WTC11 (cell line): Measurements from ENCODE around the gene TRAF3IP3.

Experiments used
- FOXP1 ChIP-seq: sonication (generic); formaldehyde crosslinking; IDR thresholded peaks from 2 replicates; pipeline ENCODE4 v1.8.0; 2022; ENCODE audit warnings: missing genetic modification reagents, mild to moderate bottlenecking, moderate library complexity, borderline replicate concordance
- KAT7 ChIP-seq: sonication (generic); formaldehyde crosslinking; IDR thresholded peaks from 2 replicates; pipeline ENCODE4 v1.8.1; 2023; ENCODE audit warnings: missing genetic modification reagents, mild to moderate bottlenecking, borderline replicate concordance
- TF ChIP-seq, protein P1 (sequence below): fragments of 200-600 bp; IDR thresholded peaks from 2 replicates; pipeline ENCODE4 v1.8.0; 2022; ENCODE audit warnings: antibody characterized with exemption
- TF ChIP-seq, protein P2 (sequence below): sonication (generic); formaldehyde crosslinking; IDR thresholded peaks from 2 replicates; pipeline ENCODE4 v1.8.0; 2022; ENCODE audit warnings: mild to moderate bottlenecking, missing genetic modification reagents
- TF ChIP-seq, protein P3 (sequence below): sonication (generic); formaldehyde crosslinking; IDR thresholded peaks from 2 replicates; pipeline ENCODE4 v1.8.0; 2022; ENCODE audit warnings: mild to moderate bottlenecking, missing genetic modification reagents
- TF ChIP-seq, protein P4 (sequence below): sonication (generic); formaldehyde crosslinking; IDR thresholded peaks from 2 replicates; pipeline ENCODE4 v1.8.1; 2023; ENCODE audit warnings: mild to moderate bottlenecking, missing genetic modification reagents
- TF ChIP-seq, protein P5 (sequence below): sonication (generic); formaldehyde crosslinking; IDR thresholded peaks from 2 replicates; pipeline ENCODE4 v1.8.0; 2022; ENCODE audit warnings: mild to moderate bottlenecking, missing genetic modification reagents

DNA sequence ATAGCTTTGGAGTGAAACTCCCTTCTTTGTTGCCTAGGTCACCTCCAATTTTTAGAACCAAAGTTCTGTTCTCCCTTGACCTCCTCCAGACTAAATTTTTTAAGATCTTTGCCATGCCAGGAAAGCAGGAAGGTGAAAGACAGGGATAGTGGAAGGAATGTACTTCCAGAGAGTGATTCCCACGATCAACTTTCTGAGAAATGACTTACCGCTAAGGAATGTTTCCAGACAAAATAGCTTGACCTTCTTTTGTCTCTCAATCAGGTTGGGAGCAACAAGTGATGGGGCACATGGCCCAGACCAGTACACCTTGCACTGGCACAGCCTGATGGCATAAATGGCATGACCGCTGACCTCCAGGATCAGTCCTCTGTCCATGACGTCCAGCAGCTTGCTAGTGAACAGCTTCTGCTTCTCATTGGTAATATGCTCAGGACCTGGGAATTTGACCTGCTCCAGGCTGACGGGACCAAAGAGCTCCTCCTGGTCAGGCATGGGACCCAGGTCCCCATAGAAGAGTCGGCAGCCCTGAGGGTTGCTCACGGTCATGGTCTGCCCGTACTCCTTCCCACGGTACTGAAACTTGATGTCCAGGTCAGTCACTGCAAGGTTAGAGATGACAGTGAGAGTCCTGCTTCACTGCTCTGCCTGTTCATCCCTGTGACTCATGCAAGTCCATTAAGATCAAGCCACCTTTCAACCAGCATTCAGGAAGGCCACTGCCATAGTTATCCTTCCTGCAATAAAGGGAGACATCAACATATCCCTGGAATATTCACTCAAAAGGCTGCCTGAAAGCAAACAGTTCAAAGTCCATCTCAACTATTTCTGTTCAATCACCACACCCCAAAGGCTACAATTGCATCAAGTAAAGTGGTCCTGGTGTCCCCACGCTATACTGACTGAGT, 34.7 kb downstream of the TRAF3IP3 start:
- TF ChIP-seq, protein P1, sequence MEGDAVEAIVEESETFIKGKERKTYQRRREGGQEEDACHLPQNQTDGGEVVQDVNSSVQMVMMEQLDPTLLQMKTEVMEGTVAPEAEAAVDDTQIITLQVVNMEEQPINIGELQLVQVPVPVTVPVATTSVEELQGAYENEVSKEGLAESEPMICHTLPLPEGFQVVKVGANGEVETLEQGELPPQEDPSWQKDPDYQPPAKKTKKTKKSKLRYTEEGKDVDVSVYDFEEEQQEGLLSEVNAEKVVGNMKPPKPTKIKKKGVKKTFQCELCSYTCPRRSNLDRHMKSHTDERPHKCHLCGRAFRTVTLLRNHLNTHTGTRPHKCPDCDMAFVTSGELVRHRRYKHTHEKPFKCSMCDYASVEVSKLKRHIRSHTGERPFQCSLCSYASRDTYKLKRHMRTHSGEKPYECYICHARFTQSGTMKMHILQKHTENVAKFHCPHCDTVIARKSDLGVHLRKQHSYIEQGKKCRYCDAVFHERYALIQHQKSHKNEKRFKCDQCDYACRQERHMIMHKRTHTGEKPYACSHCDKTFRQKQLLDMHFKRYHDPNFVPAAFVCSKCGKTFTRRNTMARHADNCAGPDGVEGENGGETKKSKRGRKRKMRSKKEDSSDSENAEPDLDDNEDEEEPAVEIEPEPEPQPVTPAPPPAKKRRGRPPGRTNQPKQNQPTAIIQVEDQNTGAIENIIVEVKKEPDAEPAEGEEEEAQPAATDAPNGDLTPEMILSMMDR: no peak
- TF ChIP-seq, protein P2, sequence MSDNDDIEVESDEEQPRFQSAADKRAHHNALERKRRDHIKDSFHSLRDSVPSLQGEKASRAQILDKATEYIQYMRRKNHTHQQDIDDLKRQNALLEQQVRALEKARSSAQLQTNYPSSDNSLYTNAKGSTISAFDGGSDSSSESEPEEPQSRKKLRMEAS (CRISPR knock-in tag): no peak
- TF ChIP-seq, protein P3, sequence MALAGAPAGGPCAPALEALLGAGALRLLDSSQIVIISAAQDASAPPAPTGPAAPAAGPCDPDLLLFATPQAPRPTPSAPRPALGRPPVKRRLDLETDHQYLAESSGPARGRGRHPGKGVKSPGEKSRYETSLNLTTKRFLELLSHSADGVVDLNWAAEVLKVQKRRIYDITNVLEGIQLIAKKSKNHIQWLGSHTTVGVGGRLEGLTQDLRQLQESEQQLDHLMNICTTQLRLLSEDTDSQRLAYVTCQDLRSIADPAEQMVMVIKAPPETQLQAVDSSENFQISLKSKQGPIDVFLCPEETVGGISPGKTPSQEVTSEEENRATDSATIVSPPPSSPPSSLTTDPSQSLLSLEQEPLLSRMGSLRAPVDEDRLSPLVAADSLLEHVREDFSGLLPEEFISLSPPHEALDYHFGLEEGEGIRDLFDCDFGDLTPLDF (CRISPR knock-in tag): no peak
- TF ChIP-seq FOXP1 (CRISPR knock-in tag): no peak
- TF ChIP-seq, protein P4, sequence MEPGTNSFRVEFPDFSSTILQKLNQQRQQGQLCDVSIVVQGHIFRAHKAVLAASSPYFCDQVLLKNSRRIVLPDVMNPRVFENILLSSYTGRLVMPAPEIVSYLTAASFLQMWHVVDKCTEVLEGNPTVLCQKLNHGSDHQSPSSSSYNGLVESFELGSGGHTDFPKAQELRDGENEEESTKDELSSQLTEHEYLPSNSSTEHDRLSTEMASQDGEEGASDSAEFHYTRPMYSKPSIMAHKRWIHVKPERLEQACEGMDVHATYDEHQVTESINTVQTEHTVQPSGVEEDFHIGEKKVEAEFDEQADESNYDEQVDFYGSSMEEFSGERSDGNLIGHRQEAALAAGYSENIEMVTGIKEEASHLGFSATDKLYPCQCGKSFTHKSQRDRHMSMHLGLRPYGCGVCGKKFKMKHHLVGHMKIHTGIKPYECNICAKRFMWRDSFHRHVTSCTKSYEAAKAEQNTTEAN (CRISPR knock-in tag): no peak
- no peak for TF ChIP-seq KAT7 (CRISPR knock-in tag)
- TF ChIP-seq, protein P5, sequence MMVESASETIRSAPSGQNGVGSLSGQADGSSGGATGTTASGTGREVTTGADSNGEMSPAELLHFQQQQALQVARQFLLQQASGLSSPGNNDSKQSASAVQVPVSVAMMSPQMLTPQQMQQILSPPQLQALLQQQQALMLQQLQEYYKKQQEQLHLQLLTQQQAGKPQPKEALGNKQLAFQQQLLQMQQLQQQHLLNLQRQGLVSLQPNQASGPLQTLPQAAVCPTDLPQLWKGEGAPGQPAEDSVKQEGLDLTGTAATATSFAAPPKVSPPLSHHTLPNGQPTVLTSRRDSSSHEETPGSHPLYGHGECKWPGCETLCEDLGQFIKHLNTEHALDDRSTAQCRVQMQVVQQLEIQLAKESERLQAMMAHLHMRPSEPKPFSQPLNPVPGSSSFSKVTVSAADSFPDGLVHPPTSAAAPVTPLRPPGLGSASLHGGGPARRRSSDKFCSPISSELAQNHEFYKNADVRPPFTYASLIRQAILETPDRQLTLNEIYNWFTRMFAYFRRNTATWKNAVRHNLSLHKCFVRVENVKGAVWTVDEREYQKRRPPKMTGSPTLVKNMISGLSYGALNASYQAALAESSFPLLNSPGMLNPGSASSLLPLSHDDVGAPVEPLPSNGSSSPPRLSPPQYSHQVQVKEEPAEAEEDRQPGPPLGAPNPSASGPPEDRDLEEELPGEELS (CRISPR knock-in tag): no peak
